ENCODE measurements around the gene KIAA1549.

Gene KIAA1549

DNA sequence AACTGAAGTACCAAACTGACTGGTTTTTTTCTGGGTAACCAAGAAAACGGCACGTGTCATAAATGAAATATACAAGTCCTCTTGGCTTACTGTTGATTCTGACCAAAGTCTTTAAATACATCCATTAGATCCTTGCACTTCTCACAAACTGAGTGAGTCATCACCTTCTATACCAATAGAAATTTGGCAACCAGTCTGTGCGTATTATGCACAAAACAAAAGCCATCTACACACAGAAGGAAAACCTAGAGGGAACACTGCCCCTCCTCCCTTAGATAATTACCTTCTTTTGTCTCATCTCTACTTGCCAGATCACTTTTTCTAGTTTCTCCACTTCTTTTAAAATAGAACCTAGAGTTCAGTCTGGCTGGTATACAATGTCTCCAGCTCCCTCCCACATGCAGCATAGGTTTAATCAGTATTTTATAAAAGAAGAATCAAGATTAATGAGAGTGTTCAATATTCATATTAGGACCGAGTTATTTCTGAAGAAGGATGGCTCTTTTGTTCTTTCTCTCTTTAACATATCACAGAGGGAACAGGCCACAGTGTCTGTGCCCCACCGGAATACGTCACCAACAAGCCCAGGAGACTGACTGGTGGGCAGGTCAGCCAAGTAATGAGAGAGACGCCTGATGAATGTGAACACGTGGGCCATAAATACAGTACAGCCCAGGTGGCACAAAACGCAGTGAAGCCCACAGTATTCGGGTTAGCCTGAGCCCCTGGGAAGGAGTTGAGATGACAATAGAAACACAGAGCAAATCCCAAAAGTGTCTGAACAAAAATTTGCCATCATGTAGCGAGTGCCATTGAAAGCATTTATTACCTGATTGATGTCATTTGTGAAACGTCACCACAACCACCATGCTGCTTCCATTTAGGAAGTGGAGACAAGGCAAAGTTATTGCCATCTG lies 91.3 kb downstream of the KIAA1549 start:
- DNase-seq (ENCODE audit: low spot score), result no peak
- TF ChIP-seq, protein P1, sequence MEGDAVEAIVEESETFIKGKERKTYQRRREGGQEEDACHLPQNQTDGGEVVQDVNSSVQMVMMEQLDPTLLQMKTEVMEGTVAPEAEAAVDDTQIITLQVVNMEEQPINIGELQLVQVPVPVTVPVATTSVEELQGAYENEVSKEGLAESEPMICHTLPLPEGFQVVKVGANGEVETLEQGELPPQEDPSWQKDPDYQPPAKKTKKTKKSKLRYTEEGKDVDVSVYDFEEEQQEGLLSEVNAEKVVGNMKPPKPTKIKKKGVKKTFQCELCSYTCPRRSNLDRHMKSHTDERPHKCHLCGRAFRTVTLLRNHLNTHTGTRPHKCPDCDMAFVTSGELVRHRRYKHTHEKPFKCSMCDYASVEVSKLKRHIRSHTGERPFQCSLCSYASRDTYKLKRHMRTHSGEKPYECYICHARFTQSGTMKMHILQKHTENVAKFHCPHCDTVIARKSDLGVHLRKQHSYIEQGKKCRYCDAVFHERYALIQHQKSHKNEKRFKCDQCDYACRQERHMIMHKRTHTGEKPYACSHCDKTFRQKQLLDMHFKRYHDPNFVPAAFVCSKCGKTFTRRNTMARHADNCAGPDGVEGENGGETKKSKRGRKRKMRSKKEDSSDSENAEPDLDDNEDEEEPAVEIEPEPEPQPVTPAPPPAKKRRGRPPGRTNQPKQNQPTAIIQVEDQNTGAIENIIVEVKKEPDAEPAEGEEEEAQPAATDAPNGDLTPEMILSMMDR (IDR thresholded peaks at IDR 0.05; ENCODE audit: extremely low read depth, missing control alignments), result no peak

DNA sequence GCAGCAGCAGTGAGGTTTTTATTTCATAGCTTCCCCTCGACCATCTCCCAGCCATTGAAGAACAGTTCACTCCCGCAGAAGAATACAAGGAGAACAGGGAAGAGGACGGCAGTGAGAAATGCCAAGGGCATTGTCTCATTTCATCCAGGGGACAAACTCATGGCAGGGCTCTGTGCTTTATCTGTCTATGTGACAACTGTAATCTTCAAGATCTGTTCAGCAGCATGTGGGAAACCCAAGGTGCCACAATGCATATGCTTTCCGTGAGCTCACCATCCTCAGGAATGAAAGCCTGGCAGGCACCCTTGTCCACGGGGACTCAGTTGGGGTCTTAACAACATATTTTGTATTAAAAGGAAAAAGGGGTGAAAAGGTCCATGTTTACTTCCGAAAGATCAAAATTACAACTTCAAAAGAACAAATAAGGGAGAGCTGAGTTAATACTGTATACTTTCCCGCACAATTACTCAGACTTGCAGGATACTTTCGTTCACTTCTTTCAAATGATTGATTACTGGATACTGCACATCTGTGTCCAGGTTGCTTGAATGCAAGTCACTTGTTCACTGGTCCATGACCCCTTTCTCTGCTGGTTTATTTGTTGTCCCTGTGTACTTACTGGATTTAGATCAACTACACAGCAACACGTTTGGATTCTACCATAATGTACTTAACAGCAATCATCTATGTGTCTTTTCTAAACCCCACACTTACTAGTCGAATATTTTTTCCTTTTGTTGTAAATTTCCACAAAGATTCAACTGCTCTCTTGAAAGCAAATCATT lies 93.1 kb downstream of the KIAA1549 start:
- TF ChIP-seq, protein P1 (IDR thresholded peaks at IDR 0.05; ENCODE audit: extremely low read depth, missing control alignments), result no peak

DNA sequence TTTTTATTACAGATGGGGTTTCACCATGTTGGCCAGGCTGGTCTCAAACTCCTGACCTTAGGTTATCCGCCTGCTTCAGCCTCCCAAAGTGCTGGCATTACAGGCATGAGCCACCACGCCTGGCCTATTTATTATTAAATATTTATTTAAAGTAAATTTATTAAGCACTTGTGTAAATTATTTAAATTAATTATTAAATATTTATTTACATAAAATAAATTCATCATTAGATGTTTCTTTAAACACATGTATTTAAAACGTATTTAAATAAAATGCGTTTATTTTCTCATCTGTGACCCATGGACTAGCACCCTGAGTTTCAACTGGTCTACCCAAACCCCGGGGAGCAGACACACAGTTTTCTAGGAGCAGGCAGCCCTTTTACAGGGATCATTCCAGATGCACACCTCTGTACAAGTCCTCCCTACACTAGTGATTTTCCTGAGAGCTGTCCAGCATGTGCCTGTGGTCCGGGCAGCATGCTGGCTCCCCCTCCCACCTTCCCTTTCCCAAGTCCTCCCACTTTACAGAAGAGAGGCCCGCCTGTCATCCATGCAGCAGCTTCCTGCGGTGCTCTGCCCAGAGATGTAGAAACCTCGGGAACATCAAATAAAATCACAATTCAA lies 94.0 kb downstream of the KIAA1549 start:
- TF ChIP-seq, protein P1 (IDR thresholded peaks at IDR 0.05; ENCODE audit: extremely low read depth, missing control alignments), result no peak
- no peak for DNase-seq (ENCODE audit: low spot score)

More for the DNA sequence above, 93.1 kb downstream of the KIAA1549 start:
- no peak for DNase-seq (ENCODE audit: low spot score)

DNA sequence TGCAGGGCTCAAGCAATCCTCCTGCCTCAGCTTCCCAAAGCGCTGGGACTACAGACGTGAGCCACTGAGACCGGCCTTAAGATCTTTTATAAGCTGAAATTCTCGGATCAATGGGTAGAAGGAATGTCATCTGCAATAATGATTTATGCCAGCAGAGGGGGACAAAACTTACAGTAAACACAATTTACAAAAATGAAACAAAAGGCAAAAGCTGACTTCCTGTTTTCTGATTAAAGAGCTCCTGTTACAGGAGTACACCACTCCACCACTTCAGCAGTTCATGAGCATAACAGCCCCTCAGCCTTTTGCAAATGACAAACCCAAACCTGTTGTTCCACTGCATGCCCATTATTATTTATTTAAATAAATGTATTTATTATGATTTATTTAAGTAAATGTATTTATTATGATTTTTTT lies 94.7 kb downstream of the KIAA1549 start:
- TF ChIP-seq, protein P1 (IDR thresholded peaks at IDR 0.05; ENCODE audit: extremely low read depth, missing control alignments), result peak; percentile 57
- peak; percentile 75 for DNase-seq (ENCODE audit: low spot score)

DNA sequence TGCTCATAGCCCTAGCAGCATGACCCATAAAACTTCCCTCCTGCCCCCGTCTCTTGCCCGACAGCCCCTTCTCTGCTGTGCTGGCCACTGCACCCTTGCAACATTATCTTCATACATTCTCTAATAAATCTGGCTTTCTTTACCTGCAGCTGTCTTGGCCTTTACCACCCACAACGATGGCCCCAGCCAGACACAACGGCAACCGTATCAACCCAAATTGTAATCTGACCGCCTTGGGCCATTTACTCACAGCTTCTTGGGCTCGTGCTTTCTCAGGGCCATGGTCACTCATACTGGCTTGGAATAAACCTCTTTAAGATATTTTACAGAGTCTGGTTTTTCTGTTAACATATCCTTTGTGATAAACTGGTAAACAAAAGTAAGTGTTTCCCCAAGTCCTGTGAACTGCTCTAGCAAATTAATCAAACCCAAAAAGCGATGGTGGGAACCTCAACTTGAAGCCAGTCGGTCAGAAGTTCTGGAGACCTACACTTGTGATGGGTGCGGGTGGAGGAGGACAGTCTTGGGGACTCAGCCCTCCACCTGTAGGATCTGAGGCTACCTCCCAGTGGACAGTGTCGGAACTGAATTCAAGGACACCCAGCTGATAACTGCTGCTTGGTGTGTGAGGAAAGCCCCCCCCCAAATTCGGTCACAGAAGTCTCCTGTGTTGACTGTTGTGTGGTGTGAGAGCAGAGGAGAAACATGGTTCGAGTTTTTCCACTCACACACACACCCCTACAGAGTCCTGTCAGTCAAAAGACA lies 95.6 kb downstream of the KIAA1549 start:
- no peak for DNase-seq (ENCODE audit: low spot score)
- TF ChIP-seq, protein P1 (IDR thresholded peaks at IDR 0.05; ENCODE audit: extremely low read depth, missing control alignments), result no peak

DNA sequence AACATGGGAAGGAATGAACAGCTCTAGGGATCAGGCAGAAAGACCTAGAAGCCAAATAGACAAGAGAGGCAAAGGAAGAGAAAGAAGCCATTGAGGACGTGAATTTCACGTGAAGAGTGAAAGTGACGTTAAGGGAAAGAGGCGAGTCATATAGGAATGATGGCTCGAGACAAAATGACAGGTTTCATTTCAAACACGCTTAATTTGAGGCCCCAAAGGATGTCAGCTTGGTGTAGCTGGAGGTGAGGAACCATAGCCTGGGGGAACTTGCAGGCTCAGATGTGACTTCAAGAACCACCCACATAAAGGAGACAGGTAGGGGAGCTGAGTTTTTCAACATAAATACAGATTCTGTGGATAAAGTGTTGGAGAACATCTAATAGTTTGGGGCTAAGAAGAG lies 98.9 kb downstream of the KIAA1549 start:
- no peak for DNase-seq (ENCODE audit: low spot score)
- TF ChIP-seq, protein P1 (IDR thresholded peaks at IDR 0.05; ENCODE audit: extremely low read depth, missing control alignments), result no peak
